NOMO-1 treated with DMSO at 0.1 percent for 48 hours (cell line): Measurements from ENCODE around the gene GUCA1A.
"Not testable (repeated sequence)": the region's sequence is repeated elsewhere in the genome, so short reads cannot be mapped to it uniquely, and the experiment has no call there.

Source experiments
- DNase-seq: peaks from one replicate; lab custom pipeline; 2025; ENCODE audit not compliant: unreplicated experiment; lab: John Stamatoyannopoulos, UW

Gene GUCA1A

GRCh38 chr6:42142118-42142835 is 30.9 kb upstream of the GUCA1A start, which contains the start of gene C6orf132:
Gene C6orf132, minus strand, starts transcription at chr6:42142620. Its CDS starts 176 bp downstream, at chr6:42142444.
- DNase-seq = peak; percentile 23

- DNase-seq = no peak
Measured at GRCh38 chr6:42147138-42147562, 26.0 kb upstream of the GUCA1A start.

GRCh38 chr6:42148058-42148457 is 25.1 kb upstream of the GUCA1A start:
- no peak for DNase-seq

GRCh38 chr6:42150254-42150653 is 22.9 kb upstream of the GUCA1A start:
- DNase-seq = no peak

- no peak for DNase-seq
Measured at GRCh38 chr6:42152024-42152423, 21.1 kb upstream of the GUCA1A start.

GRCh38 chr6:42152528-42153213 is 20.5 kb upstream of the GUCA1A start:
- not testable (repeated sequence) for DNase-seq

GRCh38 chr6:42153921-42154320 is 19.2 kb upstream of the GUCA1A start:
- no peak for DNase-seq

- DNase-seq = no peak
Measured at GRCh38 chr6:42154461-42155209, 18.5 kb upstream of the GUCA1A start.

GRCh38 chr6:42155293-42155692 is 17.9 kb upstream of the GUCA1A start:
- no peak for DNase-seq

GRCh38 chr6:42156638-42157037 is 16.5 kb upstream of the GUCA1A start:
- no peak for DNase-seq

- DNase-seq = no peak
Measured at GRCh38 chr6:42158011-42158410, 15.2 kb upstream of the GUCA1A start.

GRCh38 chr6:42158631-42159030 is 14.5 kb upstream of the GUCA1A start:
- DNase-seq = no peak

GRCh38 chr6:42159431-42160024 is 13.6 kb upstream of the GUCA1A start:
- DNase-seq = no peak

GRCh38 chr6:42162384-42162783 is 10.8 kb upstream of the GUCA1A start:
- no peak for DNase-seq

- no peak for DNase-seq
Measured at GRCh38 chr6:42162812-42163211, 10.4 kb upstream of the GUCA1A start.

- peak; percentile 36 for DNase-seq
Measured at GRCh38 chr6:42163981-42164380, 9.2 kb upstream of the GUCA1A start.

GRCh38 chr6:42165016-42165415 is 8.1 kb upstream of the GUCA1A start:
- no peak for DNase-seq

GRCh38 chr6:42166444-42167141 is 6.6 kb upstream of the GUCA1A start:
- DNase-seq = peak; percentile 51

- DNase-seq = no peak
Measured at GRCh38 chr6:42168650-42169049, 4.5 kb upstream of the GUCA1A start.

GRCh38 chr6:42169780-42170179 is 3.4 kb upstream of the GUCA1A start:
- not testable (repeated sequence) for DNase-seq
